Endothelial cell (in vitro differentiated cells): ENCODE results near the gene PACS2. TPM values are rescaled to one million over a fixed set of nuclear protein-coding genes. Genes with fewer than 3 reads are reported as not detected.

Source experiments
- DNase-seq: peaks from one replicate; pipeline ENCODE4 v3.0.0; 2021; ENCODE audit warnings: low spot score
- H3K27ac Mint-ChIP-seq: one replicate; pipeline ENCODE4 v1.8.0; 2021; ENCODE audit warnings: mixed read lengths, inconsistent platforms; ENCODE audit not compliant: unreplicated experiment
- H3K27me3 Mint-ChIP-seq: one replicate; pipeline ENCODE4 v1.8.0; 2021; ENCODE audit warnings: mild to moderate bottlenecking, moderate library complexity, mixed read lengths, inconsistent platforms; ENCODE audit not compliant: unreplicated experiment
- H3K36me3 Mint-ChIP-seq: one replicate; pipeline ENCODE4 v1.8.0; 2021; ENCODE audit warnings: mild to moderate bottlenecking, low read depth, mixed read lengths, inconsistent platforms; ENCODE audit not compliant: unreplicated experiment
- H3K4me1 Mint-ChIP-seq: one replicate; pipeline ENCODE4 v1.8.0; 2021; ENCODE audit warnings: mild to moderate bottlenecking, mixed read lengths, inconsistent platforms; ENCODE audit not compliant: unreplicated experiment
- H3K4me3 Mint-ChIP-seq: one replicate; pipeline ENCODE4 v1.8.0; 2021; ENCODE audit warnings: mild to moderate bottlenecking, mixed read lengths, inconsistent platforms; ENCODE audit not compliant: unreplicated experiment
- H3K9me3 Mint-ChIP-seq: one replicate; pipeline ENCODE4 v1.8.0; 2021; ENCODE audit warnings: mixed read lengths, inconsistent platforms; ENCODE audit not compliant: unreplicated experiment
- CTCF ChIP-seq: fragments of 200-600 bp; sonication (generic); IDR thresholded peaks from one replicate; pipeline ENCODE4 v1.5.0; 2021; ENCODE audit warnings: antibody characterized with exemption; ENCODE audit not compliant: unreplicated experiment
- total RNA-seq: library from RNA; stranded (reverse); fragmentation: NEBNext Ultra II Directional; extraction: Animal tissue kit (Norgen Biotek cat#: 25700); gene quantifications from one replicate; pipeline ENCODE4 v1.2.1, GENCODE V29; 2021; ENCODE audit not compliant: unreplicated experiment

Gene PACS2
- total RNA-seq, 1 donor from 2014 or later, result 113 TPM

- Mint-ChIP-seq H3K36me3 (peaks cover 2% of the 10 kb centered on the region), H3K4me1 (peaks cover 21% of the 10 kb centered on the region), H3K27me3 (peaks cover 21% of the 10 kb centered on the region), H3K4me3 (peak overlapping the region; percentile 91), H3K27ac (no peak overlapping the region), H3K9me3 (no peaks in the 10 kb centered on the region)
- TF ChIP-seq CTCF, result no peak
- no peak for DNase-seq
Measured at GRCh38 chr14:105312973-105313372, 1.6 kb upstream of the PACS2 start.

DNA sequence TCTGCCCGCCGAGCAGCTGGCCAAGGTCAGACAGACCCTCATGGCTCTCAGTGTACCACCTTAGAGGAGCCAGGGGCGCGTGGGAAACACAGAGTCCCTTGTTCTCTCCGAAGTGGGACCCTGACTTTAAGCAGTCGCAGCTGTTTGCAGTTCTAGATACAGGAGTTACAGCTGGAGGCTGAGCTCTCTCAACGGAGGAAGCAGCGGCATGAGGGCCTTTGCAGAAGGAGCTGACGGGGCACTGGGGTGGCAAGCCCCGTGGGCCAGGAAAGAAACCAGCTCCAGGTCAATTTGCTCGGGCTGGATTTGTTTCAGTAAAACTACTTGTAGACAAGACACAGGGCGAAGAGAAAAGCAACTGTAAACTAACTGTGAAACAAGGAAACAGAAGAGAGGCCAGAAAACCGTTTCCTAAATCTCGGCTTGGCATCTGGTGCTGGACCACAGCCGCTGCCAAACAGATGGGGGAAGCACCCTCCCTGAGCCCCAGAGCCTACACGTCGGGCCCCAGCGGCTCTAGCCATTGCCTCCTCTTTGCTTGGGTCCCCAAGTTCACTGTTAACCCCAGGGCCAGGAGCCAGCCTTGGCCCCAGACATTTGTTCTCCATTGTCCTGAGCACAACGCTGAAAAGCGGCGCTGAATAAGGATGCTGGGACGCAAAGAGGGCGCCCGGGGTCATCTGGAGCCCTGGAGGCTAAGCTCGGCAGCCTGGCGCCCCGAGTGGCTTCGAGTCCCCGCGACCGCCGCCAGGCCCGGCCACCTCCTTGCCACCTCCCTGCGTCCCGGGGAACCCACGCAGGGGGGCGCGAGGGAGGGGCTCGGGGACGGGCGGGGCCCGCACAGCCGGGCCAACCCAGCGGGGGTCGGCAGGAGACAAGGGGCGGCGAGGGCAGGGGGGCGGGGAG lies 914 bp upstream of the PACS2 start:
- H3K4me1 Mint-ChIP-seq, result peaks cover 21% of the 10 kb centered on the region
- H3K4me3 Mint-ChIP-seq, result peak overlapping the region; percentile 91
- H3K9me3 Mint-ChIP-seq, result no peaks in the 10 kb centered on the region
- no peak overlapping the region for H3K27ac Mint-ChIP-seq
- no peak for TF ChIP-seq CTCF
- peaks cover 2% of the 10 kb centered on the region for H3K36me3 Mint-ChIP-seq
- peak; percentile 40 for DNase-seq
- H3K27me3 Mint-ChIP-seq, result peaks cover 21% of the 10 kb centered on the region

DNA sequence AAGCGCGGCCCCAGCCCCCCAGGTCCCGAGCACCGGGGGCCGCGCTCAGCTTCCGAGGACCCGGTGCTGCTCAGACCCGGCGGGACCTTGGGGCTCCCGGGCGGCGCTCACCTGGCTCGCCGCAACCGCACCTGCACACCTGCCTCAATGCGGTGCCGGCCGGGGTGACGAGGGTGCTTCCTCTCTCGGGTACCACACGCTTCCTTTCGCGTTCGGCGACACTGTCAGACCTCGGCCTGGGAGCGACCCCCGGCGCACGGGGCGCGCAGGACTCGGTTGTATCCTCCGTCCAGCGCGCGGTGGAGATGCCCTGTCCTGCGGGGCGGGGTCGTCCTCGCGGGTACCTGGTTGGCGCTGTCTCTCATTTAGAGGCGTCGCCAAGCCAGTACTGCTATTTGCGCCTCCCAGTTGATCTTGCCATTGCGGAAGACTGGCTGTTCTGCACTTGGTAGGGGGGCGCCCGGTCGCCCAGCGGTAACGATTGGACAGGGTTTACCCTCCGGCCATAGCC lies 718 bp downstream of the PACS2 start:
- peak; percentile 40 for DNase-seq
- peaks cover 21% of the 10 kb centered on the region for H3K27me3 Mint-ChIP-seq
- peak overlapping the region; percentile 42 for H3K27ac Mint-ChIP-seq
- H3K4me3 Mint-ChIP-seq, result peak overlapping the region; percentile 92
- H3K9me3 Mint-ChIP-seq, result no peaks in the 10 kb centered on the region
- H3K36me3 Mint-ChIP-seq, result peaks cover 2% of the 10 kb centered on the region
- peaks cover 21% of the 10 kb centered on the region for H3K4me1 Mint-ChIP-seq
- no peak for TF ChIP-seq CTCF

GRCh38 chr14:105315941-105316576 lies 1.5 kb downstream of the PACS2 start:
- peaks cover 2% of the 10 kb centered on the region for H3K36me3 Mint-ChIP-seq
- no peaks in the 10 kb centered on the region for H3K9me3 Mint-ChIP-seq
- no peak for DNase-seq
- H3K27me3 Mint-ChIP-seq, result peaks cover 19% of the 10 kb centered on the region
- peak overlapping the region; percentile 92 for H3K4me3 Mint-ChIP-seq
- TF ChIP-seq CTCF, result no peak
- H3K27ac Mint-ChIP-seq, result no peak overlapping the region
- peaks cover 21% of the 10 kb centered on the region for H3K4me1 Mint-ChIP-seq
